Cerebellar cortex (tissue), 1 donor: Measurements from ENCODE around the gene HUNK.
"Not testable (repeated sequence)": the region's sequence is repeated elsewhere in the genome, so short reads cannot be mapped to it uniquely, and the experiment has no call there.

Experiments used
- DNase-seq: peaks from one replicate; pipeline ENCODE4 v3.0.0-alpha.2; 2015; ENCODE audit warnings: low spot score

Gene HUNK

DNA sequence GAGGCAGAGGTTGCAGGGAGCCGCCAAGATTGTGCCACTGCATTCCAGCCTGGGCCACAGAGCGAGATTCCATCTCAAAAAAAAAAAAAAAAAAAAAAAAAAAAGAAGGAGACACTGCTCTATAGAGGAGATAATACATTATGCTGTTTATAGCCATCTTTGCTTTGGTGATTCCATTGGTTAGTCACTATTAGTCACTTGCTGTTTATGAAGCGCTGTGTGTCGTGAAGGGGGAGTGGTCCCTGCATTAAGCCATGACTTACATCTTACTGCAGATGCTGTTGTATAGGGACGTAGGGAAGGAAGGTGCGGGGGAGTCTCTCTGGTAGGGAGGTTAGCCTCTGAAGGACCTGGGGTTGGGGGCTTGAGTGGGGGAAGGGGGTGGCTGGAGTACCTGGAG, 48.3 kb downstream of the HUNK start:
- no peak for DNase-seq

DNA sequence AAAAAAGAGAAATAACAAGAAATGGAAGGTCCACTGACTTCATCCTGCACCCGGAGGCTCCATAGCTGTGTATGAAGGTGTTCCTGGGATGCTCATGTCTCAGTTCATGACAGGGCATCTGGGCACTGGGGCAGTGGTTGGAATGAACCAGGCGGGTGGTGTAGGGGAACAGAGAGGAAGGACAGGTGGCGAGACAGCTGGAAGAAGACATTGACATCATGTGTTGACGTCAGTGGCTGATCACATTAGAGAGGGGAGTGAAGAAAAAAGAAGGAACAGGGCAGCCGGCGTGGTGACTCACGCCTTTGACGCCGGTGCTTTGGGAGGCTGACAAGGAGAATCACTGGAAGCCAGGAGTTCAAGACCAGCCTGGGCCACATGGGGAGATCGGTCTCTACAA, 50.1 kb downstream of the HUNK start:
- DNase-seq: no peak

DNA sequence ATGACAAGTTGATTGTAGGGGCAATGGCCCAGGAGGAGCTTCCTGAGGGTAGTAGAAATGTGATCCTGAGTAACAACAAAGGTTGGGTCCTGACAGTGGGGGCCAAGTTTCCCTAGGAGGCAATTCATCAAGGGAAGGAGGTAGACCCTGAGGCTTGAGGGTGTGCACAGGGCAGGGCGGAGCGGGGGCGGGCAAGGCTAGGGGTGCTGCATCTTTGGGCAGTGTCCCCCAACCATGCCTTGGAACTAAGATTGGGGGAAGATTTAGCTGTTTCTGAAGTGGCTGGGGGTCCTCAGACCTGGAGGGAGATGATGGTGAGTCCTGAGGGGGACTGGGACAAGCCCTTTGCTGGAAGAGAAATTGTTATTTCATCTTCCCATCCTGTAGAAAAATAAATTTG, 50.9 kb downstream of the HUNK start:
- DNase-seq: no peak

DNA sequence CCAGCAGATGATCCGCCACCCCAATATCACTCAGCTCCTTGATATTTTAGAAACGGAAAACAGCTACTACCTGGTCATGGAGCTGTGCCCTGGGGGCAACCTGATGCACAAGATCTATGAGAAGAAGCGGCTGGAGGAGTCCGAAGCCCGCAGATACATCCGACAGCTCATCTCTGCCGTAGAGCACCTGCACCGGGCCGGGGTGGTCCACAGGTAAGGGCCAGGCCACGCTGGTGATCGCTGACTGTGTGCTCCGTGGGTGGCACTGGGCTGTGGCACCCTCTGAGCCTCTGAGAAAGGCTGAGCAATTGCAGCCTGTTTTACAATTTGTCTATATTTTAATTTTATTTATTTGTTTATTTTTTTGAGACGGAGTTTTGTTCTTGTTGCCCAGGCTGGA, 51.7 kb downstream of the HUNK start:
- no peak for DNase-seq

DNA sequence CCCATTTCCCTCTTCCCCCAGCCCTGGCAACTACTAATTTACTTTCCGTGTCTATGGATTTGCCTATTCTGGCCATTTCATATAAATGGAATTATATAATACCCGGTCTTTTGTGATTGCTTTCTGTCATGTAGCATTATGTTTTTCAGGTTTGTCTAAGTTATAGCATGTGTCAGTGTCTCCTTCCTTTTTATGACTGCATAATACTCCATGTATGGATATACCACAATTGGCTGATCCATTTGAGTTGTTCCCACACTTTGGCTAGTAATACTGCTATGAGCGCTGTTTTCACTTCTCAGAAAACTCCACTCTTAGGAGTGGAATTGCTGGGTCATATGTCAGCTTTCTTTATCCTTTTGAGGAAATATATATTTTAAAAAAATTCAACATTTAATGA, 53.7 kb downstream of the HUNK start:
- no peak for DNase-seq

DNA sequence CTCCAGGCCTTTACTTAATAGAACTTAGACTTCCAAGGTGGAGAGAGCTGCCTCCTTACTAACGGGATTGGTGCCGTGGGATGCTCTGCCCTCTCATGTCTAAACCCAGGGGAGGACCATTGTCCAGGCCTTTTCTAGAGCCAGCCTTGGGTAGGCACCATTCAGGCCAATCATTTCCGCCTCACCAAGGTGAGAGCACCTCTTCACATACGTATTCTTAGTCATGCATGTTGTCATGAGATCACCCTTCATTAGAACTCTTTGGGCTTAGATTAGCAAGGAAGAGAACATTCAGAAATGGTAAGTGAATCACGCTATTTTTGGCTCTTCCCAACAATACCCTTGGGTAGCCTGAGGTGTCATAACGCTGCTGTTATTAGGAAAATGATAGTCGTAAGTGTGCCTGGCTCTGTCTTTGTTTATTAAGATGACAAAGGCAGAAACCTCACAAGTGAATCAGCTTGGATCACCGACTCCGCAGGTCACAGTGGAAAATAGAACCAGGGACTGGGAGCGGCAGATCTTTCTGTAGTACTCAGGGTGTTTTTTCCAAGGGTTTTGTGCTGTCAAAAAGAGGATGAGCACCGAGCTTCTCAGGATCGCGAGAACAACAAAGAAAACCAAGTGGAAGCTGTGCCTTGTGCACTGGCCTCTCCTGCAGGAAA, 55.0 kb downstream of the HUNK start:
- no peak for DNase-seq

DNA sequence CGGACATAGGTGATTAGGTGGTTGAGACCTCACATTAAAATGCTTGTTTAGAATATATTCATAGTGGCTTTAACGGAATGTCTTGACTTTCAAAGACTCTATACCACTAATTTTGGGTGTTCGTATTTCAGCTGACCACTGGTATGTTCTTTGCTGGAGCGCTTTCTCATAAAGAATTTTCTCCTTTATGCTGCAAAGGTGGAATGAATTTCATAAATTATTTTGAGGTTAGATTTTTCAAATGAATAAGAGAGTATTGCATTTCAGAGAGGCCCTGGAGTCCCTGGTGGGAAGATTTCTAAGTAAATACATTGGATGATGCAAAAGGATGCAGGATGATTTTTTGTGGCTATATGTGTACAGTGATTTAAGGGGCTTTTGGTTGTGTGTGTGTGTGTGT, 55.8 kb downstream of the HUNK start:
- no peak for DNase-seq

DNA sequence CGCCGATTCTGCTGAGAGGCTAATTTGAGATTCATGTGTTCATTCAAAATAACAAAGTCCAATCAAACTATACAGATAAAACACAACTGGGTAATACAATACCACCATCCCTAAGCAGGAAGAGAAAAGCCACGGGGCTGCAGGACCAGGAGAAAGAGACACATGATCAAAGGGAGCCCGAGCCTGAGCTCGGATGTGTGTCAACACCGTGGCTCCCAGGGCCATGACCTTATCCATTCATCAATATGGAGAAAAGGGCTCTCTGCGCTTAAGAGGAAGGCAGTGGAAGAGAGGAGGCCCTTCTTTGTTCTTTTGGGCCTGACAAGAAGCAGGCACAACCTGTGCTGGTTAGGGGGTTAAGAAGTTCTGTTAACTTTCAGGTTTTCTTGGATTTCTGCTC, 56.7 kb downstream of the HUNK start:
- DNase-seq: no peak

DNA sequence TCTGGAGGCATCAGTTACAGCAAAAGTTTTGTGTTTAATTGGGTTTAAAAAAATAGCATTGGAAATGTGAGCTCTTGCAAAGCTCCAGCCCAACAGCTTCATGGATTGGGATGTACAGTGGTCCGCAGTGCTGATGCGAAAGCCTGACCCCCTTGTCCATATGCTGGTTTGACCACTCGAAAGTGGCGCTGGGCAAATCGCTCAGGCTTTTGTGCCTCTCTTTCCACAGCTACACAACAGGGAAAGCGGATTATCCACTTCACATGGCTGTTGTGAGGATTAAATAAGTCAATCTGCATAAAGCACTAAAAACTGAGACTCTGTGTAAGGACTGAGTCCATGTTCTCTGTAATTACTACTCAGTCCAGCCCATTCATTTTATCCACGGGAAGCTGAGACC, 57.2 kb downstream of the HUNK start:
- no peak for DNase-seq

DNA sequence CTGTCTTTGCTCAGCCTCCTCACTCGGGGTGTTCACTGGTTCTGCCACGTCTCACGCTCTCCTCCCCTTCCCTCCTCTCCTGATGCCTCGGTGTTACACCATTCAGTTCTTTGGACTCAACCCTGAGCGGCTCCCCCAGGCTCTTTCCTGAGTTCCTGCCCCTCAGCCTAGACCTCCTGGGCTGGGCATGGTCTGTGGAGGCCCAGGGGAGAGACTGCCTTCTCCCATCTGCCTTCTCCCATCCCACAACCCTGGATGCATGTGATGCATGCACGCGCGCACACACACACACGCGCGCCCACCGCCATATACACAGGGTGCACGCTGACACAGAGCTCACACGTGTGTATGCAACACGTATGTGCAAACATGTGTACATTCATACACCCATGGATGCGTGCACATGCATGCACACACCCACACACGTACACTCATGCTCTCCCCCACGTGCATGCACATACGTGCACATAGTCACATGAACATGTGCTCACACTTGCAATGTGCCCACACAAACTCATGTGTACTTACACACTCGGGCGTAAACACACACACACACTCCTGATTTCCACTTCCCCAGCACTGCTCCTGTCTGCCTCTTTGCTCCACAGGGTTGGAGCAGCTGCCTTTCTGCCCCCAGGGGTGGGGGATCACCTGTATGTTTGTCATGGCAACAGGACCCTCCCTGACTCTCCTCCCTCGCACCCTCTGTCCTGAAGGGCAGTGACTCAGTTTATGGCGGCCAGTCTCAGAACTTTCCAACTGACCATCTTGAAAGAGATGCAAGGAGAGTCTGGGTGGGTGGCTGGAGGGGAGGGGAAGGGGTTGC, 59.0 kb downstream of the HUNK start:
- no peak for DNase-seq

DNA sequence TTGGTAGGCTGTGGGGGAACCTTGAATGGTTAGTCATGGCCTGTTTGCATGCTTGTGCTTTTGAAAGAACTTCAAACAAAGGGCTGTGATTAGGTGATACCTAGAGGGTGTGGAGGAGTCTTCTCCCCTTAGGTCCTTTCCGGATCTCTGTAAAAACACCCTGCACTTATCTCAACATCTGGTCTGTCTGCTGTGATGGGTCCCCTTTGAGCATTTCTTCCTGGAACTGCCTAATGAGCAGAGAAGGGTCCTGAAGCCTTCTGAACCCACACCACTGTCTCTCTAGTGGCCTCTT, 59.6 kb downstream of the HUNK start:
- DNase-seq: no peak

DNA sequence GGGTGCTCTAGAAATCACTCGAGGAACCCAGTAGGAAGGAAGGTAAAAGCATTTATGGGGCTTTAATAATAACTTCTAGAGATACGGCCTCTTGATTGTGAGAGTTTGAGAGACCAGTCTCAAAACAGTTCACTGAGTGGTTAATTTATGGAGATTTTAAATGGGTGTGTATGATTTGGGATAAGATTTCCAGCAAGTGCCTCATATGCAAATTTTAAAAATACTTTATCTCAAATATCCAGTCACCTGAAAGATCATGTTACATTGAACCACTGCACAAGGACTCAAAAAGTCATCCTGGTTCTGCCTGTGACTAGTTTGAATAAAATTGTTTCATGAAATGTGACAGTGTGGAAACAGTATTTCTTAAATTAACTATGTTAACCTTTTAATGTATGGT, 64.5 kb downstream of the HUNK start:
- no peak for DNase-seq

DNA sequence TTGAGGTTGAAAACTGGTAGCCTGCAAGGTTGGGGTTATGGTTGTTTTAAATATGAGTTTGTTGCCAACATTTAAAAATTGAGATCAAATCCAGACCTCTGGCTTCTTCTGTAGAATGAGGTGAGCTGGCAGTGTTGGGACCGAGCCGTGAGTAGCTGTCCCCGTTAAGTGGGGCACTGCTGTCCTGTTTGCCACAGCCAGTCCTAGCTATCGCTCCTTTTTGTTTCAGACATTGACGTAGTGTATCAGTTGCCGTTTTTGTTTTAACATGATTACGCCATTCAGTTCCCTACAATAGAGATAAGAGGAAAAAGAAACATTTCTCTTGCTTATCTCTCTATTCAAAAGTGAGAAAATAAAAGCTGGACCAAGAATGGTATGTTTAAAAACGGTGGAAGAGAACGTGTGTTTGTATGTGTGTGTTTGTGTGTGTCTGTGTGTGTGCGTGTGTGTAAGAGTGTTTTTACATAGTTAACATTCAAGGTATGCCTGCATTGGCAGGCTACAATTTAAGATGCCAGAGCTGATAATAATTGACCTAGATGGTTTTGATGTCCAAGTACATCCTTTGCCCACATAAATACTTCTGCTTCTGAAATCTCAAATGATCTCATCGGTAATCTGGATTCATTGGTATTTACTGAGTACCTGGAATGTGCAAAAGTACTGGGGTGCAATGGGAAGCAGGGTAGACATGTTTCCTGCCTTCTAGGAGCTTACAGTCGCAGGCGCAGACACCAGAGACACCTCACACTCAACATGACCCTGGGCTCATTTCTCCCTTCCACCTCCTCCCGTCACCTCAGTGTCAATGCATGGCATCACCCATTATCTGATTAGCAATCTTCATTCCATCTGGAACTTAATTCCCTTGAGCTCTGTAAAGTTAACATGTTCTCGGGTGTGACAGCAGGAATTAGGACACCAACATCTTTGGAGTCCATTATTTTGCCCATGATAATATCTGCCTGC, 65.8 kb downstream of the HUNK start:
- no peak for DNase-seq

DNA sequence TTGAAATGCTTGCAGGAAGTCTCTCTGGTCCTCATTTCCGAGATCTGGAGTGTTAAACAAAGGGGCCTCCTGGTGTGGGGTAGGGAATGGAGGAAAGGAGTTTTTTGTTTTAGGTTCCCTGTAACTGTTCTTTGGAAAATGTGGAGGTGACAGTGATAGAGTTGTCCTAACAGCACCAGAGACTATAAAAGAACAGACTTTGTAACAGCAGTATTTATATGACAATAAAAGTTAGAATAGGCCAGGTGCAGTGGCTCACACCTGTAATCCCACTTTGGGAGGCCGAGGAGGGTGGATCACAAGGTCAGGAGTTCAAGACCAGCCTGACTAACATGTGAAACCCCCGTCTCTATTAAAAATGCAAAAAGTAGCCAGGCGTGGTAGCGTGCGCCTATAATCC, 68.9 kb downstream of the HUNK start:
- DNase-seq: no peak

DNA sequence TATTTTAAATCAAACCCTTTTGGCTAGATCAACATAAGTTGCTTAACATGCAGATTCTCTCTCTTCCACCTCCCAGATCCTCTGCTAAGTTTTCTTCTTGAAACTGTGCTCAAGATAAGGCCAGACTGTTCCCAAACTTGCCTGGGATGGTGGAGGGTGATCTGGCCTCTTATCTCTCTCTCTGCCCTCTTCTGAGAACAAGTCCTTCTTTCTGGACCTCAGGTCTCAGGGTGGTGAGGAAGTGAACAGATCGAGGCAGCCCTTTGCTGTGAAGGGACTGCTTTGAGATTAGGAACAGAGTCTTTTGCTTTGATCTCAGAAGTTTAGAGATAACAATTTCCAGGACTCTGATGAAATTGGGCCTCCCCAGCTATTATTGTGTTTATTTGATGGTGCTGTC, 70.7 kb downstream of the HUNK start:
- no peak for DNase-seq

DNA sequence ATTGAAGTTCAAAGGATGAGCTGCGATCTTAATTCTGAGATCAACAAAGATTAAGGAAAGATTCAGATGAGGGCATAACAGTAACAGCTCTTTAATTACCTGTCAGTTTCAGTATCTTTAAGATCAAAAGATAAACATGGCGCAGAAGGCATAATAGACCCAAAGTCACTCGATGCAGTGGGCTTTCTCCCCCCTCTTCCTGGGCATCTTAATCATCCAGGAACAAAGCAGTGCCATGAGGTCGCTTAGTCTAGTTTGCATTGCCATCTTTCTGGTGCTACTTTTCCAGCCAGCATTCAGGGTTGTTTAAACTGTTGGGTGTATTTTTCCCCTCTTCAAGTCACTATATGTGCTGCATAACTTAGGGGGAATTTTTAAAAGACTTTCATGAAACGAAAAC, 72.3 kb downstream of the HUNK start:
- no peak for DNase-seq

DNA sequence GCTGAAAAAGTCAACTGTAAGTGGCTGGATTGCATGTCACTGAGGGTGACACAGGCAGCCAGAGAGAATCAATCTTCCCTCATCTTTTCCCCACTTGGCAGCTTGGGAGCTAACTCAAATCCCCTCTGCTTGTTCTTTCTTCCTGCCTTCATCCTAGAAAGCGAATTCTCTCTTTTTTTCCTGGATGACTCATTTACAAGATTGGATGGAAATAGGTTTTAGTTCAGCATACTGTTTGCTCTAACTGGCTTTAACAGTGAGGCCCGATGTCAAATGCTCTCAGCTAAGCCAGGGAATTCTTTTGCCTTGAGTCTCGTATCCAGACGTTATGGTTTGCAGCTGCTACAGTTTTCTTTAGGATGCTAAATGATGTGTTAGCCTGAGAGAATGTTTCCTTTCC, 72.7 kb downstream of the HUNK start:
- DNase-seq: no peak

DNA sequence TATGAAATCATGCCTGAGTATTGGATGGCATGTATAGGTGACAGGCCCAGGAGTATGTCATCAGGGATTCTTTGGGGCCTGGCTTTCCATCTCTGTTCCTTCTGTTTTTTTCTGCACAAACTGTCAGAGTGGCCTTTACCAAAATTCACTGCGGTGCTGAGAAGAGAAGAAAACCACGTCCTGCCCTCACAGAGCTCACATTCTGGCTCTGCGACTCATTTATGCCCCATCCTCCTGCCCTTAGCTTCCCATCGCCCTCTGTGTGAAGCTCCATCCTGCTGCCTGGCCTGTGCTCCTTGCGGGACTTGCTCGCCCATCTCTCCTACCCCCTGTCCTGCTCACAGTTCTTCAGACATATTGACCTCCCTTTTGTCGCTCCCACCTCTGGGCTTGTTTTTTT, 73.4 kb downstream of the HUNK start:
- DNase-seq: no peak

DNA sequence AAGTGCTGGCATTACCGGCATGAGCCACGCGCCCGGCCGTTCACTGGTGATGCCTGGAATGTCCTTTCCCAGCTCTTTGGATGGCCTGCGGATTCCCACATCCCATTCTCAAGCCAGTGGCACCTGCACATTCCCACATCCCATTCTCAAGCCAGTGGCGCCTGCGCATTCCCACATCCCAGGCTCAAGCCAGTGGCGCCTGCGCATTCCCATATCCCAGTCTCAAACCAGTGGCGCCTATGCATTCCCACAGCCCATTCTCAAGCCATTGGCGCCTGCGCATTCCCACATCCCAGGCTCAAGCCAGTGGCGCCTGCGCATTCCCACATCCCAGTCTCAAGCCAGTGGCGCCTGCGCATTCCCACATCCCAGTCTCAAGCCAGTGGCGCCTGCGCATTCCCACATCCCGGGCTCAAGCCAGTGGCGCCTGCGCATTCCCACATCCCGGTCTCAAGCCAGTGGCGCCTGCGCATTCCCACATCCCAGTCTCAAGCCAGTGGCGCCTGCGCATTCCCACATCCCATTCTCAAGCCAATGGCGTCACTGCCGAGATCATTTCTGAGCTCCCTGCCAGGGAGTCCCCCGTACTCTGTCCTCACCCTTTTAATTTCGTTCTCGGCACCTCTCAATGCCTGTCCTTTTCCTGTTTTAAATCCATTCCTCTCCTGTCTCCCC, 74.2 kb downstream of the HUNK start:
- DNase-seq: not testable (repeated sequence)

DNA sequence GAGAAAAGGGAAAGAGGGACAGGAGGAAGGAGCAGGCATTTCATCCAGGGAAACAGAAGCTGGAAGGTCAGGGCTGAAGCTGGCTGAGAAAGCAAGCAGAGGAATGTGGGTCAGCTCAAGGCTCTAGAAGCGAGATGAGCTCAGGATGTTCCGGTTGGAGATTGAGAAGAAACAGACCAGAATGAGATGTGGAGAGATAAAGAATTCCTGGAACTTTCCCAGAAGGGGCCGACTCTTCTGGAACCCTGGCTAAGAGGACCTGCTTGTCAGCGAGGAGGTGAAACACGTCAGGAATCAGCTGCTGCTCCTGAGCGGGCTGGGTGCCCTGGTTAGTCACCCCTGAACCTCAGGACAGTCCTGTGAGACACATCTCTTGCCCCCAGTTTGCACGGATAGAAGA, 75.9 kb downstream of the HUNK start:
- DNase-seq: no peak

DNA sequence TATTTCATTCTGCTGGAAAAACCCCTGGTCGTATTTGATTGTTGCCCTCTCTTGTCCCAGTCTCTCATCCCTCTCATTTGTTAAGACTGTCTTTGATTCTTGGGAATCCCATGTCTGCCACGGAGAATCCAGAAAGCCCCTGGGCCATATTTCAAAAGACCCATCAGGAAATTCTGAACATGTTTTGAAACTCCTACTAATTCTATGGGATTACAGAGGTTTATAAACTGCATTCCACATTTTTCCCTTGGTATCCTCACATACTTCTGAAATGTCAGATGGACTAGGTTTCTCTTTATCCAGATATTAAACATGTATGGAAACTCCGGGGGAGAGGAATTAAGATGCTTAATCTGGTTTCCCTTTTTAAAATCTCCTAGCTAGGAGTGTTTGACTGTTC, 80.0 kb downstream of the HUNK start:
- no peak for DNase-seq

DNA sequence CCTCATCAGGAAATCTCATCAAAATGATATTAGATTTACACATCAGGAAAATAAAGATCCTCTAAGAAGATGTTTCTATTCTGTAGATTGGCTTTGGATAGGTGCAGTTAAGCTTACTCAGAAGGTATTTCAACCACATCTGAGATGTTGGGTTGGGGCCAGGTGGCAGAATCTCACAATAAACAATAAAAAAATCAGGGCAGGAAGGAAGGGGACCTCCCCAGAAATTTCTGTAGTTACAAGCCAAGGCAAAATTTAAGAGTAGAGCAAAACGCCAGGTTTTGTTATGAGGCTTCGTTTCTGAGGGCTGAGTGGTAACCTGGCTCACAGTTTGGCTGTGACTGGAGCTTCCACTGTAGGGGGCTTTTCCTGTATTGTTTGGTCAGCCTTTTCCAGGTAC, 84.8 kb downstream of the HUNK start:
- DNase-seq: no peak
